ENCODE measurements around the gene UBIAD1. TPM values are rescaled to one million over a fixed set of nuclear protein-coding genes. Genes with fewer than 3 reads are reported as not detected.
A peak's percentile ranks its signal among the peaks of the same experiment; 100 is the strongest.
"Not testable (repeated sequence)": the region's sequence is repeated elsewhere in the genome, so short reads cannot be mapped to it uniquely, and the experiment has no call there.

The UBIAD1 gene
- total RNA-seq, 4 donors from 2014 or later = 4.6 to 16.2 (median 9.9) TPM

DNA sequence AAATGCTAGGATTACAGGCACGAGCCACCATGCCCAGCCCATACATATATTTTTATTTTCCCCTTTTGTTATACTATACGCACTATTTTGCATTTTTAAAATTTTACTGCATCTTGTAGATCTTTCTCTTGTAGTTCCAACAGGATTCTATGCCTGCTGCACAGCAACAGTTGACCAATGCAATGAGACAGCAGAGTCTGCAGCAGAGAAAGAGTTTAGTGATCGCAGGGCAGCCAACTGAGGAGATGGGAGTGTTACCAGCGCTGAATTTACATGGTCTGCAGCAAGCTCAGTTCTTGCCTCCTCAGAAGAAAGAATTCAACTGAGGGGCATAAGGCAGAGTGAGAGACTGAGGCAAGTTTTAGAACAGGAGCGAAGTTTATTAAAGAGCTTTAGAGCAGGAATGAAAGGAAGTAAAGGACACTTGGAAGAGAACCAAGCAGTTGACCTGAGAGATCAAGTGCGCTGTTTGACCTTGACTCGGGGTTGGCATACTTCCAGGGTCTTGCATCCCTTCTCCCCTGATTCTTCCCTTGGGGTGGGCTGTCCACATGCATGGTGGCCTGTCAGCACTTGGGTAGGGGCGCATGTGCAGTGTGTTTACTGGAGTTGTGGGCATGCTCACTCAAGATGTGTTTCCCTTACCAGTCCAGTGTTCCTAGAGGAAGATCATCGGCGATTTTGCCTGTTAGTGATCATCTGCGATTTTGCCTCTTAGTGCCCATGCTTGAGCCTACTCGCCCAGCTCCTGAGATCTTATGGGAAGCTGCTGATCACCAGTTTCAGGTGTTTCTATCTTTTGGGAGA lies 6.5 kb upstream of the UBIAD1 start:
- TF ChIP-seq, protein P1, sequence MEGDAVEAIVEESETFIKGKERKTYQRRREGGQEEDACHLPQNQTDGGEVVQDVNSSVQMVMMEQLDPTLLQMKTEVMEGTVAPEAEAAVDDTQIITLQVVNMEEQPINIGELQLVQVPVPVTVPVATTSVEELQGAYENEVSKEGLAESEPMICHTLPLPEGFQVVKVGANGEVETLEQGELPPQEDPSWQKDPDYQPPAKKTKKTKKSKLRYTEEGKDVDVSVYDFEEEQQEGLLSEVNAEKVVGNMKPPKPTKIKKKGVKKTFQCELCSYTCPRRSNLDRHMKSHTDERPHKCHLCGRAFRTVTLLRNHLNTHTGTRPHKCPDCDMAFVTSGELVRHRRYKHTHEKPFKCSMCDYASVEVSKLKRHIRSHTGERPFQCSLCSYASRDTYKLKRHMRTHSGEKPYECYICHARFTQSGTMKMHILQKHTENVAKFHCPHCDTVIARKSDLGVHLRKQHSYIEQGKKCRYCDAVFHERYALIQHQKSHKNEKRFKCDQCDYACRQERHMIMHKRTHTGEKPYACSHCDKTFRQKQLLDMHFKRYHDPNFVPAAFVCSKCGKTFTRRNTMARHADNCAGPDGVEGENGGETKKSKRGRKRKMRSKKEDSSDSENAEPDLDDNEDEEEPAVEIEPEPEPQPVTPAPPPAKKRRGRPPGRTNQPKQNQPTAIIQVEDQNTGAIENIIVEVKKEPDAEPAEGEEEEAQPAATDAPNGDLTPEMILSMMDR (IDR thresholded peaks at IDR 0.05) = no peak
- TF ChIP-seq POLR2A (IDR thresholded peaks at IDR 0.05) = no peak
- H3K9me3 ChIP-seq = no peaks in the 10 kb centered on the region
- no peak for DNase-seq
- no peak overlapping the region for H3K4me3 ChIP-seq
- no peaks in the 10 kb centered on the region for H3K27me3 ChIP-seq
- H3K27ac ChIP-seq = no peak overlapping the region
- H3K4me1 ChIP-seq = peaks cover 3 to 12% (median 9%) of the 10 kb centered on the region in 3 donors
- 83 to 84% methylated on average over 12 of the region's 12 CpGs for WGBS, 2 donors
- H3K36me3 ChIP-seq = no peaks in the 10 kb centered on the region
- intact Hi-C loops (cut with DNase I) = no loop called here

DNA sequence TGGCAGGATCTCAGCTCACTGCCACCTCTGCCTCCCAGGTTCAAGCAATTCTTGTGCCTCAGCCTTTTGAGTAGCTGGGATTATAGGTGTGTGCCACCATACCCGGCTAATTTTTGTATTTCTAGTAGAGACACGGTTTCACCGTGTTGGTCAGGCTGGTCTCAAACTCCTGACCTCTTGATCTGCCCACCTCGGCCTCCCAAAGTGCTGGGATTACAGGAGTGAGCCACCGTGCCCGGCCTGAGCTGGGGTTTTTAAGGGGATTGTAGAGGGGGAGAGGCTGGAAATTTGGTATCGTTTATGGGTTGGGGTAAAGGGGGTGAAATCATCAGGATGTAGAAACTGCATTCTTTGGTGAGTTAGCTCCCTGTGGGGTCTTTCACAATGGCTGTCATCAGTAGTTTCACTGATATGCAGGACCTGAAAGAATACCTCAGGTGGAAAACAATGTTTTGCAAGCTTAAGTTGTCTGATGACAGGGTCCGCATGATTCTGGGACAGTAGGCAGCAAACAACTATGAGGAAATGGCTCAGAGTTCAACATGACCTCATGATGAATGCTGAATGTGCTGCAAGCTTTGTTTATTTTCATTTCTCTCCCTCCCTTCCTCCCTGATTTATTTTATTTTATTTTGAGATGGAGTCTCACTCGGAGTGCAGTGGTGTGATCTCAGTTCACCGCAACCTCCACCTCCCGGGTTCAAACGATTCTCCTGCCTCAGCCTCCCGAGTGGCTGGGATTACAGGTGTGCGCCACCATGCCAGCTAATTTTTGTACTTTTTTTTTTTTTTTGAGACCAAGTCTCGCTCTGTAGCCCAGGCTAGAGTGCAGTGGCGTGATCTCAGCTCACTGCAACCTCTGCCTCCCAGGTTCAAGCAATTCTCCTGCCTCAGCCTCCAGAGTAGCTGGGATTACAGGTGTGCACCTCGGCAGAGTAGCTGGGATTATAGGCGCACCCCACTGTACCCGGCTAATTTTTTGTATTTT lies 5.4 kb upstream of the UBIAD1 start:
- H3K36me3 ChIP-seq; H3K27ac ChIP-seq; H3K9me3 ChIP-seq; DNase-seq; H3K4me3 ChIP-seq; H3K27me3 ChIP-seq; intact Hi-C loops (cut with DNase I): not testable (repeated sequence)
- H3K4me1 ChIP-seq = peaks cover 4 to 12% (median 5%) of the 10 kb centered on the region in 3 donors
- 71 to 77% methylated on average over 13 to 19 of the region's 19 CpGs for WGBS, 2 donors

DNA sequence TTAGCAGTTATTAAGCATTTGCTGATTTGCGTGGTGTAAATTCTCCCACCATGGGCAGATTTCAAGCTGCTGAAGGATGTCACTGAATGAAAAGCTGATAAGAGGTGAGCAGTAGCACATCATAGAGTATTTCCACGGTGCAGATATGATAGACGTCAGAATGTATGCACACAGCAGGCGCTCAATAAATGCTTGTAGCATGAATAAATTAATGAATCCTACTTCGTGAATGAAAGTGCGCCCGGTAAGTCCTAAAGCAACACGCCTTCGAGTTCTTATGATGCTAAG lies 510 bp upstream of the UBIAD1 start:
- Histone ChIP-seq H3K27ac (peak overlapping the region; percentile 17 to 98 (median 60)), H3K27me3 (no peaks in the 10 kb centered on the region), H3K4me3 (peak overlapping the region in 3 of 4 donors; percentile 28 to 99 (median 86)), H3K9me3 (no peaks in the 10 kb centered on the region), H3K36me3 (peaks cover 0 to 3% (median 0%) of the 10 kb centered on the region in 3 donors), H3K4me1 (peaks cover 21 to 39% (median 33%) of the 10 kb centered on the region in 3 donors)
- DNase-seq = no peak
- intact Hi-C loops (cut with DNase I) = no loop called here
- TF ChIP-seq POLR2A (IDR thresholded peaks at IDR 0.05) = no peak
- TF ChIP-seq, protein P1 (IDR thresholded peaks at IDR 0.05) = peak in 1 of 6 experiments; percentile 8
- 11 to 15% methylated on average over 9 of the region's 9 CpGs for WGBS, 2 donors

DNA sequence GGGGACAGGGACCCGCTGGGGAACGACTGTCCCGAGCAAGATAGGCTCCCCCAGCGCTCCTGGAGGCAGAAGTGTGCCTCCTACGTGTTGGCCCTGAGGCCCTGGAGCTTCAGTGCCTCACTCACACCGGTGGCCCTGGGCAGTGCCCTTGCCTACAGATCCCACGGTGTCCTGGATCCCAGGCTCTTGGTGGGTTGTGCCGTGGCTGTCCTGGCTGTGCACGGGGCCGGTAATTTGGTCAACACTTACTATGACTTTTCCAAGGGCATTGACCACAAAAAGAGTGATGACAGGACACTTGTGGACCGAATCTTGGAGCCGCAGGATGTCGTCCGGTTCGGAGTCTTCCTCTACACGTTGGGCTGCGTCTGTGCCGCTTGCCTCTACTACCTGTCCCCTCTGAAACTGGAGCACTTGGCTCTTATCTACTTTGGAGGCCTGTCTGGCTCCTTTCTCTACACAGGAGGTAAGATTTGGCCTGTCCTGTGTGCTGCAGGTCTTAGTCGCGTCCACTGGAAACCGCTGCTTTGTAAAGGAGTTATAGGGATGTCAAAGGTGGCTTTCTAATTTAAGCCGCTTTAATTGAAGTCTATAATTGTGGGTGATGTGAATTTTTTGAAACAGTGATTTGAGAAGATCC lies 717 bp downstream of the UBIAD1 start:
- Histone ChIP-seq H3K27me3 (no peaks in the 10 kb centered on the region), H3K9me3 (no peaks in the 10 kb centered on the region), H3K4me3 (peak overlapping the region; percentile 76 to 99 (median 89)), H3K27ac (peak overlapping the region; percentile 96 to 98 (median 97)), H3K36me3 (peaks cover 0 to 14% (median 0%) of the 10 kb centered on the region in 3 donors), H3K4me1 (peaks cover 21 to 39% (median 33%) of the 10 kb centered on the region in 3 donors)
- no peak for DNase-seq
- WGBS, 2 donors = 5 to 11% methylated on average over 12 to 21 of the region's 22 CpGs
- intact Hi-C loops (cut with DNase I) = no loop called here
- TF ChIP-seq, protein P1 (IDR thresholded peaks at IDR 0.05) = no peak
- peak in 1 of 4 donors; percentile 1 for TF ChIP-seq POLR2A (IDR thresholded peaks at IDR 0.05)

DNA sequence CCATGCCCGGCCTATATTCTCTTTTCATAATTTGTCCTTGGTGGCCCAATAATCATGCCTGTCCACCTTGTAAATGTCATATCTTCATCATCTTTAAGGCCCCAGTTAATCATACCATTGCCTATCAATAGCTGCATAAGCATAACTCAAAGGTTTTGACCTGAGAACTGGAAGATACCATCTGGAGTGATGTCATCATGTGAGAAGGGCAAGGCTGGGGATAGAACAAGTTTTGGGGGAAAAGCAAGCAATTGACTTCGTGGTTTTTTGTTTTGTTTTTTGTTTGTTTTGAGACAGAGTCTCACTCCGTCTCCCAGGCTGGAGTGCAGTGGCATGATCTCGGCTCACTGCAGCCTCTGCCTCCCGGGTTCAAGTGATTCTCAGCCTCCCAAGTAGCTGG lies 6.2 kb downstream of the UBIAD1 start:
- Histone ChIP-seq H3K4me3 (no peak overlapping the region), H3K9me3 (no peaks in the 10 kb centered on the region), H3K27ac (no peak overlapping the region), H3K4me1 (peaks cover 13 to 52% (median 34%) of the 10 kb centered on the region in 3 donors), H3K36me3 (peaks cover 0 to 37% (median 0%) of the 10 kb centered on the region in 3 donors), H3K27me3 (no peaks in the 10 kb centered on the region)
- intact Hi-C loops (cut with DNase I) = no loop called here
- 80 to 90% methylated on average over 4 to 5 of the region's 5 CpGs for WGBS, 2 donors
- no peak for TF ChIP-seq POLR2A (IDR thresholded peaks at IDR 0.05)
- TF ChIP-seq, protein P1 (IDR thresholded peaks at IDR 0.05) = no peak
- no peak for DNase-seq

Measured in esophagus squamous epithelium (tissue), 5 donors.